Heart right ventricle (tissue), 16 donors: ENCODE data around the gene MC3R. TPM values are rescaled to one million over a fixed set of nuclear protein-coding genes. Genes with fewer than 3 reads are reported as not detected.

Experiments used
- ATAC-seq, 8 donors: fragments of 200-7000 bp; cut with Tn5 transposase; one replicate each; pipeline ENCODE4 v1.9.1; 2020; ENCODE audit warnings: mild to moderate bottlenecking in 8 of 8, moderate library complexity in 8 of 8, moderate number of reproducible peaks in 1 of 8
- DNase-seq, 2 donors: peaks; one replicate each; pipeline ENCODE4 v3.0.0-alpha.2; 2020
- H3K27ac ChIP-seq, 10 donors: fragments of 200-600 bp; sonication (generic) in 2 of 10; one replicate each; pipeline versions ENCODE4 v1.5.0 to v1.8.0; 2020 to 2022; ENCODE audit warnings: mild to moderate bottlenecking in 3 of 10
- H3K27me3 ChIP-seq, 7 donors: fragments of 200-600 bp; one replicate each; pipeline ENCODE4 v1.8.0; 2021 to 2022; ENCODE audit warnings: mild to moderate bottlenecking in 2 of 7
- H3K36me3 ChIP-seq, 9 donors: fragments of 200-600 bp; sonication (generic) in 1 of 9; one replicate each; pipeline versions ENCODE4 v1.5.0 to v1.8.0; 2020 to 2022; ENCODE audit warnings: mild to moderate bottlenecking in 2 of 9
- H3K4me1 ChIP-seq, 9 donors: fragments of 200-600 bp; sonication (generic) in 1 of 9; one replicate each; pipeline versions ENCODE4 v1.5.0 to v1.8.0; 2020 to 2022; ENCODE audit warnings: mild to moderate bottlenecking in 4 of 9
- H3K4me3 ChIP-seq, 10 donors: fragments of 200-600 bp; sonication (generic) in 2 of 10; one replicate each; pipeline versions ENCODE4 v1.5.0 to v1.8.0; 2020 to 2022; ENCODE audit warnings: mild to moderate bottlenecking in 7 of 10, moderate library complexity in 2 of 10
- H3K9me3 ChIP-seq, 11 donors: fragments of 200-600 bp in 10 of 11; sonication (generic) in 2 of 11; one replicate each; pipeline versions ENCODE4 v1.5.0 to v1.8.0; 2013 to 2022; ENCODE audit warnings: mild to moderate bottlenecking in 2 of 11, control low read depth in 1 of 11, moderate library complexity in 1 of 11
- WGBS, 2 donors: extraction: QIAGEN DNeasy Blood & Tissue Kit; methylation state at CpG; one replicate each; pipeline ENCODE4 v1.1.7; 2013; ENCODE audit warnings: inconsistent platforms in 1 of 2; 5-methylcytosine and 5-hydroxymethylcytosine counted together
- intact Hi-C, 10 donors: fragments of 100-400 bp; cut with DNase I; formaldehyde crosslinking; loops; one replicate each; pipeline versions ENCODE4 v1.11.1 to v1.14.2; 2022
- polyA plus RNA-seq, 2 donors: library from polyadenylated mRNA; stranded (reverse); fragments of 200-250 nt; gene quantifications; one replicate each; pipeline ENCODE4 v1.2.3, GENCODE V29; 2013
- total RNA-seq, 10 donors: library from RNA; stranded (reverse); fragmentation: NEBNext Ultra II Directional in 3 of 10; extraction: Animal tissue kit (Norgen Biotek cat#: 25700) in 3 of 10; gene quantifications; one replicate each; pipeline versions ENCODE4 v1.2.1 to v1.2.4, GENCODE V29; 2021 to 2023
- TF ChIP-seq, protein P1 (sequence below), 9 donors: fragments of 200-600 bp; sonication (generic) in 2 of 9; IDR thresholded peaks; one replicate each; pipeline versions ENCODE4 v1.5.0 to v1.8.0; 2021 to 2022; ENCODE audit warnings: antibody characterized with exemption in 9 of 9, mild to moderate bottlenecking in 5 of 9, moderate library complexity in 1 of 9
- donor health status: Arrhythmogenic right ventricular cardiomyopathy.
- donor health status: ischemic (EF 13 %, LVEDD 7.1; RV severe dilation, severe dysfunction).
- donor health status: healthy with polysubstance abuse.
- donor health status: DM: no; HTN: yes; CAD: no.
- donor health status: DM: no; HTN: no; CAD: no.
- donor health status: ischemic (EF 25% LVEDD 6.9; RV normal size, moderate dysfunction).
- donor health status: ischemic (EF 25% LVEDD 5.7; RV mildly dilated, moderate dysfunction).
- donor health status: healthy.
- donor health status: DM: yes; HTN: yes; CAD: no.
- donor health status: Ischemic cardiomyopathy.
- donor health status: ischemic (EF 35%, LVEDD 5.7; RV mildly dilated, moderate dysfunction).
- donor health status: nonischemic (EF 11% LVEDD 7.7; RV severe dilation, severe dysfunction).
- donor health status: DM: yes; HTN: yes; CAD: no.
- donor health status: PGD.
- donor health status: ischemic (EF 29% LVEDD 5.4; RV normal size, mild dysfunction).
- donor health status: nonischemic (EF 23%, LVEDD 6.1; RV moderate dilation, normal function).

MC3R gene
- total and polyA plus RNA-seq, 12 donors = not detected

DNA sequence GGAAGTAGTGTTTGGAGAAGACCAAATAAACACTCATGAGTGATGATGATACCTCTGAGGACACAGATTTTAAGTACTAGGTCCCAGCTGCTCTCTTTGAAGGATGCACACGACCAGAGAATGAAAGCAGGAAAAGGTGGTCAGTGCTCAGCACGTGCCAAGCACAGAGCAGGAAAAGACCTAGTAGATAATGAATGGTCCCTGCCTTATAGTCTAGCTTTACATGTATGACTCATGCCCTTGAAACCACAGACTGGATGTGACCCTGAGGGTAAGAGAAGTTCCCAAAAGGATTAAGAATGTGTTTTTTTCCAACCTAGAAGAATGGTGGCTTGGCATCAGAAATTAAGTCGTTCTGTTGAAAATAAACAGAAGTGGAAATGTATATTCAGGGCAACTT is 2.8 kb upstream of the MC3R start:
- DNase-seq (no peak), ATAC-seq (no peak)
- Histone ChIP-seq H3K4me1 (no peaks in the 10 kb centered on the region), H3K4me3 (no peak overlapping the region), H3K36me3 (no peaks in the 10 kb centered on the region), H3K27ac (no peak overlapping the region), H3K27me3 (peaks cover 0 to 54% (median 41%) of the 10 kb centered on the region in 7 donors), H3K9me3 (peaks cover 0 to 6% (median 0%) of the 10 kb centered on the region in 11 donors)
- intact Hi-C loops = loop anchor here in 1 of 10 donors (5.0 kb wide), 1 partner anchor 97 kb away; no protein-coding TSS in a partner anchor
- 13 to 26% methylated on average over 3 of the region's 3 CpGs for WGBS, 2 donors
- TF ChIP-seq, protein P1, sequence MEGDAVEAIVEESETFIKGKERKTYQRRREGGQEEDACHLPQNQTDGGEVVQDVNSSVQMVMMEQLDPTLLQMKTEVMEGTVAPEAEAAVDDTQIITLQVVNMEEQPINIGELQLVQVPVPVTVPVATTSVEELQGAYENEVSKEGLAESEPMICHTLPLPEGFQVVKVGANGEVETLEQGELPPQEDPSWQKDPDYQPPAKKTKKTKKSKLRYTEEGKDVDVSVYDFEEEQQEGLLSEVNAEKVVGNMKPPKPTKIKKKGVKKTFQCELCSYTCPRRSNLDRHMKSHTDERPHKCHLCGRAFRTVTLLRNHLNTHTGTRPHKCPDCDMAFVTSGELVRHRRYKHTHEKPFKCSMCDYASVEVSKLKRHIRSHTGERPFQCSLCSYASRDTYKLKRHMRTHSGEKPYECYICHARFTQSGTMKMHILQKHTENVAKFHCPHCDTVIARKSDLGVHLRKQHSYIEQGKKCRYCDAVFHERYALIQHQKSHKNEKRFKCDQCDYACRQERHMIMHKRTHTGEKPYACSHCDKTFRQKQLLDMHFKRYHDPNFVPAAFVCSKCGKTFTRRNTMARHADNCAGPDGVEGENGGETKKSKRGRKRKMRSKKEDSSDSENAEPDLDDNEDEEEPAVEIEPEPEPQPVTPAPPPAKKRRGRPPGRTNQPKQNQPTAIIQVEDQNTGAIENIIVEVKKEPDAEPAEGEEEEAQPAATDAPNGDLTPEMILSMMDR (IDR thresholded peaks at IDR 0.05) = no peak

DNA sequence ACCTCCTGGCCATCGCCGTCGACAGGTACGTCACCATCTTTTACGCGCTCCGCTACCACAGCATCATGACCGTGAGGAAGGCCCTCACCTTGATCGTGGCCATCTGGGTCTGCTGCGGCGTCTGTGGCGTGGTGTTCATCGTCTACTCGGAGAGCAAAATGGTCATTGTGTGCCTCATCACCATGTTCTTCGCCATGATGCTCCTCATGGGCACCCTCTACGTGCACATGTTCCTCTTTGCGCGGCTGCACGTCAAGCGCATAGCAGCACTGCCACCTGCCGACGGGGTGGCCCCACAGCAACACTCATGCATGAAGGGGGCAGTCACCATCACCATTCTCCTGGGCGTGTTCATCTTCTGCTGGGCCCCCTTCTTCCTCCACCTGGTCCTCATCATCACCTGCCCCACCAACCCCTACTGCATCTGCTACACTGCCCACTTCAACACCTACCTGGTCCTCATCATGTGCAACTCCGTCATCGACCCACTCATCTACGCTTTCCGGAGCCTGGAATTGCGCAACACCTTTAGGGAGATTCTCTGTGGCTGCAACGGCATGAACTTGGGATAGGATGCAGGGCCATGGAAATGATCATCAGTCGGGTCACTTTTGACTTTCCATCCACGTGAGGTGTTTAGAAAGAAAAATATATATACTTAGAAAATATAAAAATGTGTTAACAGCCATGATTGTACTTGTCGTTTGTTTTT is 868 bp downstream of the MC3R start:
- intact Hi-C loops = loop anchor here in 1 of 10 donors (5.0 kb wide), 1 partner anchor 93 kb away; no protein-coding TSS in a partner anchor
- Histone ChIP-seq H3K9me3 (no peaks in the 10 kb centered on the region), H3K27me3 (peaks cover 0 to 81% (median 66%) of the 10 kb centered on the region in 7 donors), H3K4me3 (no peak overlapping the region), H3K27ac (no peak overlapping the region), H3K4me1 (no peaks in the 10 kb centered on the region), H3K36me3 (no peaks in the 10 kb centered on the region)
- ATAC-seq (no peak), DNase-seq (no peak)
- TF ChIP-seq, protein P1 (IDR thresholded peaks at IDR 0.05) = peak in 6 of 9 donors; percentile 7 to 38 (median 22)
- WGBS, 2 donors = 67 to 68% methylated on average over 32 of the region's 32 CpGs

GRCh38 chr20:56249956-56250355 is 1.4 kb downstream of the MC3R start:
- Histone ChIP-seq H3K36me3 (no peaks in the 10 kb centered on the region), H3K27me3 (peaks cover 0 to 83% (median 63%) of the 10 kb centered on the region in 7 donors), H3K4me3 (no peak overlapping the region), H3K9me3 (no peaks in the 10 kb centered on the region), H3K27ac (no peak overlapping the region), H3K4me1 (no peaks in the 10 kb centered on the region)
- intact Hi-C loops = loop anchor here in 1 of 10 donors (5.0 kb wide), 1 partner anchor 92 kb away; no protein-coding TSS in a partner anchor
- TF ChIP-seq, protein P1 (IDR thresholded peaks at IDR 0.05) = no peak
- ATAC-seq = no peak
- WGBS, 2 donors = 58 to 63% methylated on average over 7 of the region's 7 CpGs
- DNase-seq = no peak

DNA sequence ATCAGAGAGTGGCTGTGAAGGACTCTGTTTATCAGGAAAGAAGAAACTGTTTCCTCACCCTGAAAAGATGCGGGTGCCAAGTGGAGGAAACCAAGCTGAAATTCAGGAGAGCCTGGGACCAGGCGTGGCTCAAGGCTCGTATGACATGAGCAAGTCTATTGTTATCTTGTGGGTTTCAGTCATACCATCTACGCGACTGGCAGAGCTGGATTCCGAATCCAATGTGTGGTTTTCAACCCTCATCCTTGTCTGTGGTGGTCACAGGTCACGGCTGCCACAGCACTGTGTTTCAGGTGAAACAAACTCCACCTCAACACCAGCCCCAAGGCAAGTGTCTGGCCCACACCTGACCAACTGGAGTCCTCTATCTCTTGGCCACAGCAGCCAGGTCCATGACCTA is 9.1 kb downstream of the MC3R start:
- H3K27ac ChIP-seq = no peak overlapping the region
- ATAC-seq = no peak
- no peak for DNase-seq
- WGBS, 2 donors = 79 to 84% methylated on average over 7 of the region's 7 CpGs
- TF ChIP-seq, protein P1 (IDR thresholded peaks at IDR 0.05) = no peak
- no peaks in the 10 kb centered on the region for H3K36me3 ChIP-seq
- H3K27me3 ChIP-seq = peaks cover 0 to 52% (median 20%) of the 10 kb centered on the region in 7 donors
- H3K4me1 ChIP-seq = no peaks in the 10 kb centered on the region
- no peak overlapping the region for H3K4me3 ChIP-seq
- intact Hi-C loops = no loop called here
- H3K9me3 ChIP-seq = no peaks in the 10 kb centered on the region
